ENCODE data around the gene NR4A2.
A peak's percentile ranks its signal among the peaks of the same experiment; 100 is the strongest.

NR4A2 gene

GRCh38 chr2:156339865-156340264 is 7.3 kb upstream of the NR4A2 start:
- DNase-seq = no peak

- DNase-seq = no peak
Measured at GRCh38 chr2:156339110-156339847, 6.8 kb upstream of the NR4A2 start.

GRCh38 chr2:156338578-156338977 is 6.1 kb upstream of the NR4A2 start:
- no peak for DNase-seq

GRCh38 chr2:156334496-156335478 is 2.3 kb upstream of the NR4A2 start:
- peak; percentile 87 for DNase-seq

GRCh38 chr2:156333951-156334495 is 1.5 kb upstream of the NR4A2 start:
- peak; percentile 84 for DNase-seq

GRCh38 chr2:156333274-156333950 is 891 bp upstream of the NR4A2 start:
- no peak for DNase-seq

GRCh38 chr2:156332284-156332533 is 312 bp downstream of the NR4A2 start:
- no peak for DNase-seq

- DNase-seq = peak; percentile 76
Measured at GRCh38 chr2:156331572-156332283, 793 bp downstream of the NR4A2 start.

- DNase-seq = no peak
Measured at GRCh38 chr2:156329927-156330726, 2.4 kb downstream of the NR4A2 start.

- DNase-seq = no peak
Measured at GRCh38 chr2:156329031-156329926, 3.2 kb downstream of the NR4A2 start.

- DNase-seq = no peak
Measured at GRCh38 chr2:156327835-156328695, 4.5 kb downstream of the NR4A2 start.

- DNase-seq = no peak
Measured at GRCh38 chr2:156326526-156327095, 5.9 kb downstream of the NR4A2 start.

GRCh38 chr2:156325688-156326525 is 6.6 kb downstream of the NR4A2 start:
- no peak for DNase-seq

- no peak for DNase-seq
Measured at GRCh38 chr2:156323754-156324153, 8.8 kb downstream of the NR4A2 start.

GRCh38 chr2:156322686-156323231 is 9.8 kb downstream of the NR4A2 start:
- no peak for DNase-seq

- no peak for DNase-seq
Measured at GRCh38 chr2:156322051-156322685, 10.4 kb downstream of the NR4A2 start.

GRCh38 chr2:156321243-156321904 is 11.1 kb downstream of the NR4A2 start:
- DNase-seq = peak; percentile 74
